ENCODE data around the gene CAMKMT. TPM values are rescaled to one million over a fixed set of nuclear protein-coding genes. Genes with fewer than 3 reads are reported as not detected.

CAMKMT gene
- total RNA-seq, 1 donor from 2014 or later = 8.4 TPM

GRCh38 chr2:44519026-44519425 lies 157.3 kb downstream of the CAMKMT start:
- no peak for ATAC-seq

GRCh38 chr2:44522846-44523245 lies 161.1 kb downstream of the CAMKMT start:
- no peak for ATAC-seq

DNA sequence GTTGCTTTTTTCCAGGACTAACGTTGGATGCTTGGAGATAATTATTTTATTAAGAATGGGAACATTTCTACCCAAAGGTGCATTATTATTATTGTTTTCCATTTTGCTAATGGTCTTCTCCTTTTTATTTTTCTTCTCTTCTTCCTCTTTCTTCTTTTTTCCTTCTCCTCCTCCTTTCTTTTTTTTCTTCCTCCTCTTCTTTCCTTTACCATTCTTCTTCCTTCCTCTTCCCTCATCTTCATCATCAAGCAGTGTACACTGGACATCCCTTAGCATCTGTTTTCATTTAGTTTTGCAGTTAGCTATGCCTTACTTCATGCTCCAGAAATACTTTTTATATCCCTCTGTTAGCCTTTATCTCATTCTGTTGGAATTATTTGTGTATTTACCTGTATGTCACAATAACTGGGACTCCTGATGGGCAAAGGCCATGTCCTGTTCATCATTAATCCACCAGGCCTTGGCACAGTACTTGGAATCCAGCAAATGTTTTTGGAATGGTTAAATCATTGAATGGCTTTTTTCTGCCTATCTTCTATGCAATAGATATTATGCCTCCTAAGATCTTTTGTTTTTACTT lies 162.7 kb downstream of the CAMKMT start:
- no peak for ATAC-seq

GRCh38 chr2:44526352-44526751 lies 164.6 kb downstream of the CAMKMT start:
- no peak for ATAC-seq

DNA sequence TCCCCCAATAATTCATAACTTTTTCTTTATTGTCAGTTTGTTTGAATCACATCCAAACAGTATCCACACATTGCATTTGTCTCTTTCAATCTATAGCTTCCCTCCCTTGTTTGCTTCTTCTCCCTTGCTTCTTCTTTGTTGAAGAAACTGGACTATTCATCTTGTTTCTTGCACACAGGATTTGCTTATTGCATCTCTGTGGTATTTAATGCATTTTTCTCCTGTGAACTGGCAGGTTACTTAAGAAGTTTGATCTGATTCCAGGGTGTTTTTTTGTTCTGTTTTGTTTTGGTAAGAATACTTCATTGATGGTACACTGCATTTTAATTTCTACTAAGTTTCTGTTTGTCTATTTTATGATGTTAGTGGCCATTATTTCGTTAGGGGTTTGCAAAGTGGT lies 166.8 kb downstream of the CAMKMT start:
- ATAC-seq = no peak

DNA sequence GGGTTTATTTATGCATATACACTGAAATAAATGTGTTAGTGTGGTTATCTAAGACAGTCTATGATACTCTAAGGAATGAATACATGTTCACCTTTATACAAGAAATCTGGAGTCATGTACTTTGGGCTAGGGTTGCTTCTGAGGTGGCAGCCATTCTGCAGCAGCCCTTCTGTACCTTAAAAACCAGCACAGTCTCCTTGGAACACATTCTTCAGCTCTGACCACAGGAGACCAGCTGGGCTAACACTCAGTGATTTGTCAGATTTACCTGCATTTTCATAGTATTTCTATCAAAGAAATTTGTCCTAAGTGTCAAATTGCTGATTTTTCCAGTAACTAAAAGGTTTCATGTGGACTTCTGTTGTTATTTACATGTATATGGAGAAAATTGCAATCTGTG lies 167.7 kb downstream of the CAMKMT start:
- ATAC-seq = no peak

GRCh38 chr2:44531289-44531688 lies 169.5 kb downstream of the CAMKMT start:
- no peak for ATAC-seq

GRCh38 chr2:44532031-44532430 lies 170.3 kb downstream of the CAMKMT start:
- ATAC-seq = no peak

- ATAC-seq = no peak
Measured at GRCh38 chr2:44533508-44533907, 171.8 kb downstream of the CAMKMT start.

GRCh38 chr2:44535376-44535775 lies 173.6 kb downstream of the CAMKMT start:
- ATAC-seq = peak; percentile 25

DNA sequence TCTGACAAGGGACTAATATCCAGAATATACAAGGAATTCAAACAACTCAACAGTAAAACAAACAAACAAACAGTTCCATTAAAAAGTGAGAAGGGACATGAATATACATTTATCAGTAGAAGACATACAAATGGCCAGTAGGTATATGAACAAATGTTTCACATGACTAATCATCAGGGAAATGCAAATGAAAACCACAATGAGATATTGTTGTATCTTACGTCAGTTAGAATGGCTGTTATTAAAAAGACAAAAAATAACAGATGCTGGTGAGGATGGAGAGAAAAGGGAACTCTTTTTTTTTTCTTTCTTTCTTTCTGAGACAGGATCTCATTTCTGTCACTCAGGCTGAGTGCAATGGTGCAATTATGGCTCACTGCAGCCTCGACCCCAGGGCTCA lies 175.5 kb downstream of the CAMKMT start:
- no peak for ATAC-seq

- ATAC-seq = no peak
Measured at GRCh38 chr2:44542520-44542919, 180.8 kb downstream of the CAMKMT start.

DNA sequence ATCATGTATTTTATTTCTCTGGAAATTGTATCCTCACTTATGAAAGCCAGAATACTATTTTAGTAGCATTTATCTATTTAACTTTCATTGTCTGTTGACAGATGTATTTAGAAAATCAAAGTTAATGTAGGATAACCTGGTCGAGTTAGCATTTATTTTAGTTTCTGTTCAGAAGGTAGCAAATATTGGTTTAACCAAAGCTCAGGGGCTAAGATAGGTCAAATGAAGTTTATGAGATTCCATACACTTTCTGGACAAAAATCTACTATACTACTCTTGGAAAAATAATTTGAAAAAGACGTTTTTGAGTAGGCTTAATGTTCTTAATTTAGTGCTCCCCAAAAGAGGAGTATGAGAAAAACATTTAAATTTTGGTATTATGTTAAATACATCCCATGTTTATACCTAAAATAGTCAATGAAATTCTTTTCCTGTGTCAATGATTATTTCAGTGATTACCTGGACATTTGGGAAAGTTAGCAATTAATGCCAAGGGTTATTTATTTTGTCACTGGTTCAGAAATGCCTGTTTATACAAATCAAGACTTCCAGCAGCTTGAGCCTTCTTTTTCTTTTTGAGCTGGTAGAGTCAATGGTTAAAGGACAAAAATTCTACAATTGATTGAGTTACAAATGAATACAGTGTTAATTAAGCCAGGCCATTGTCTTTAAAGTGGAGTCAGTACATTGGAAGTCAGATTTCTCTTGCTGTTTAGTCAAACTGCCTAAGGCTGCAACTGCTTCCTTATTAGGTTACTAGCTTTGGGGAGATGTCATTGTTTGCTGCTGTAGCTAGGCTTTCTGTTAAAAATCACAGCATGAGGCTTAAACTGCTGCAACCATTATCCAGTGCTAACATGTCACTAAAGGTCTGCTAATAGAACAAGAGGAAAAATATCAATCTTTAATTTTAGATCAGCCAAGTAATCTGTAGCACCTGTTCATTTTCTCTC lies 182.3 kb downstream of the CAMKMT start:
- ATAC-seq = peak; percentile 71

DNA sequence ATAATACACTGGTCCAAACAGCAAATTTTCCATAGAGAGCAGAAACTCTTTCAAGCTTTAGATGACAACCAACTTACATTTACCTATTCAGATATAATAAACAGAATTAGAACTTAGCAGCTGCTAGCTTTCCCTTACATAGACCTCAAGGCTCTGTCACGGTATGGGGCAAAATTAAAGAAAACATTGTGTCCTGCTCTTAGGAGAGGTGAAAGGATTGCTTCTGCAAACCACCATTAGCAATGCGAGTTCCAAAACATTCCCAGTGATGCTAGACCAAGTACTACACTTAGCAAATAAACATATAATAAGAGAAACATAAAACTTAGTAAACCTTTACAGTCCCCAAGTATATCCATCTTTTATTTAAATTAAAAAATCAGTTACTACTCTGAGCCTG lies 183.3 kb downstream of the CAMKMT start:
- no peak for ATAC-seq

GRCh38 chr2:44546459-44547127 lies 184.8 kb downstream of the CAMKMT start:
- ATAC-seq = no peak

- ATAC-seq = no peak
Measured at GRCh38 chr2:44547718-44548117, 186.0 kb downstream of the CAMKMT start.

GRCh38 chr2:44548221-44549098 lies 186.7 kb downstream of the CAMKMT start:
- no peak for ATAC-seq

- ATAC-seq = no peak
Measured at GRCh38 chr2:44549099-44549471, 187.3 kb downstream of the CAMKMT start.

DNA sequence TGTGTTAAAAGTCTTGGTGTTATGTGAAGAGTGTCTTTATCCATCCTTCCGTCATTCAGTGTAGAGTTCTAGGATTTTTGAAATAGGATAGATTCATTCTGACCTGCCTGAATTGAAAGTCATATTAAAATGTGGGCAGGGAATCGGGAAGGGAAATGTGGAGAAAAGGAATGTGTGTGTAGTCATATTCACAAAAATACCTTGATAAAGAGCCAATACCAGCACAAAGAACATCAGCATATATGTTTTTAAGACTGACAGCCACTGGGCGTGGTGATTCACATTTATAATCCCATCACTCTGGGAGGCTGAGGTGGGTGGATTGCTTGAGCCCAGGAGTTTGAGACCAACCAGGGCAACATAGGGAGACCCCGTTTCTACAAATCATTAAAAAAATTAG lies 188.1 kb downstream of the CAMKMT start:
- no peak for ATAC-seq

DNA sequence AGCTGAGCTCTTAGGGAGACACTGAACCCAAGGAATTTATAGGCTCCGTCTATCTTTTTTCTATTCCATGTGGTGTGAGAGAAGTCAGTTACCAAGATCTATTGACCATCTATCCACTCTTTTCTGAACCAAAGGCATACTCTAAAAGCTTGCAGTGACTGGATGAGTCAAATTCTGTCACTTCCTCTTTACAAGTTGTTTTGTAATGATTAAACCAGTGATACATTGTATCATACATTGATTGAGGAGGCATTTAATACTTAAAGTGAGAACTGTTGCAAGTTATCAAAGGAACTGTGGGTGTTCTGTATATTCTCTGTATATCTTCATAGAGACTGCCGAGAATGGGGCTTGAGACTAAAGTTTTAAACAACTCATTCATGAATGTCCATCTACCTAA lies 188.8 kb downstream of the CAMKMT start:
- ATAC-seq = no peak

GRCh38 chr2:44551497-44551896 lies 189.8 kb downstream of the CAMKMT start:
- no peak for ATAC-seq

DNA sequence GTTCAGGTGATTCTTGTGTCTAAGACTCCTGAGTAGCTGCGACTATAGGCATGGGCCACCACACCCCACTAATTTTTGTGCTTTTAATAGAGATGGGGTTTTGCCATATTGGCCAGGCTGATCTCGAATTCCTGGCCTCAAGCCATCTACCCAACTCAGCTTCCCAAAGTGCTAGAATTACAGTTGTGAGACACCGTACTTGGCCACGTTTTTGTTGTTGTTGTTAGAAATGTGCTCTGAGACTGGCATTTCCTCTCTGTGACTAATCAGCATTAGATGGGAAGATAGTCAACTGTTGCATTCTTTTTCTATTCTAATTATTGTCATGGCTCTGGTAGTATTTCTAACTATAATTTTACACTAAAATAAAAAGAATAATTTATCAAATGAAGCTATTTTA lies 191.7 kb downstream of the CAMKMT start:
- no peak for ATAC-seq

DNA sequence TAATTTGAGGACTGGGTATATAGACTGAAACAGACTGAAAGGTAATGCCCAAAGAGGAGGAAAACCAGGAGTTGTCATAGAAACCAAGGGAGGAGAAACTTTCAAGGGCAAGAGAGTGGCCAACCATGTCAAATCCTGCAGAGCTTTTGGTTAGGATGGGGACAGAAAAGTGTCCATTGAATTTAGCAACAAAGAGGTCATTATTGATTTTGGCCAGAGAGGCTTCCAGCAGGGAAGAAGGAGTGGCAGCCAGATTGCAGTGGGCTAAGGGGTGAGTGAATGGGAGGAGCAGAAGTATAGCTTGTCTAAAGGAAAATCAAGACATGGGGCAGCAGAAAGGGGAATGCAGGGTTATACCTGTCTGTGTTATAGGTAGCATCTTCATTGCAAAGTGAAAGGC lies 194.0 kb downstream of the CAMKMT start:
- no peak for ATAC-seq
